NCI-H1092 treated with DMSO at 0.1 percent for 48 hours (cell line): Measurements from ENCODE around the gene MDFI.

Source experiments
- DNase-seq: peaks from one replicate; lab custom pipeline; 2025; lab: John Stamatoyannopoulos, UW

MDFI gene

DNA sequence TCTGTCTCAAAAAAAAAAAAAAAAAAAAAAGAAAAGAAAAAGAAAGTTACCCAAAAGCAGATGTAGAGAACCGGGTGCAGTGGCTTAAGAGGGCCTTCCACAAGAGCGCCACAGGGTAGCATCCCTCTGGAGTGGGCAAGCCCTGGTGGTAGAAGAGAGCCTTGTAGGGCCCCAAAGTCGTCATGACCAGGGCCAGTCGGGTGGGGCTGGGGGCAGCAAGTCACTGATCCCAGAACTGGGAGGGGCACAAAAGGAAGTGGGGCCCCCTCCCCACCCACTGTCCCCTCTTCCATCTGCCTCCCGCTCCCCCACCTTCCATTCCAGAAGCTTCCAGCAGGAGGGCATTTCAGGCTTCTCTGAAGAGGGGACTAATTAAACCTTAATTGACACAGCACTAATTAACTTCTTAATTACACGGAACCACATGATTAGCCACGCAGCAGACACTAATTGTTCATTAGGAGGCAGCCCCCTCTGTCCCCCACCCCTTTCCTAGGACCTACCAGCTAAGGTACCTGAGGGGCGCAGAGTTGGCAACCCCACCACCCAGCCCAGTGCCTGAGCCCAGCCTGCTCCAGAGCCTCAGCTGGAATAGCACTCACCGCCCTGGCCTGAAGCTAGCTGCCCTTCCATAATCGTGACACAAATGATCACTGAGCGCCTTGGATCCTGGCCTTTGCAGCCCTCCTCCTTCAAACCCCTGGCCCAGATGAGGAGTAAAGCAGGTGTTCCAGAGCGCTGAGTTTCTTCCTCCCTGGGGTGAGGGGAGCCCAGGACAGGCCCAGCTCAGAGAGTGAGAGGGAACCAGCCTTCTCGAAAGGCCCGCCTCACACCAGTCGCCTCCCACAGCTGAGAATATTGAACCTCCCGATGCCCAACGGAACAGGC is 34.8 kb downstream of the MDFI start:
- DNase-seq, result no peak

DNA sequence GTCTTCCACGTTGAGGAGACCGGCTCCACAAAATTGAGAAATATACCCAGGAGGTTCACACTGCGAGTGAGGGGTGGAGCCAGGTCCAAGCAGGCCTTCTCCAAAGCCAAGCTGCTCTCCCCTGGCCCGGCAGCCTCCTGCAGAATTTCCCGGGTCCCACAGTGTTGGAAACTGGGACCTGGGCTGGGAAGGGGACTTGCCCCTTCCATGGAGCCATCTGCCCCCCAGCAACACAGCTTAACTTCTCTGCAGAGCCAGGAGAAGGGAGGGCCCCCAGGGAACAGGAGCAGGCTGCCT is 35.4 kb downstream of the MDFI start:
- DNase-seq, result no peak

DNA sequence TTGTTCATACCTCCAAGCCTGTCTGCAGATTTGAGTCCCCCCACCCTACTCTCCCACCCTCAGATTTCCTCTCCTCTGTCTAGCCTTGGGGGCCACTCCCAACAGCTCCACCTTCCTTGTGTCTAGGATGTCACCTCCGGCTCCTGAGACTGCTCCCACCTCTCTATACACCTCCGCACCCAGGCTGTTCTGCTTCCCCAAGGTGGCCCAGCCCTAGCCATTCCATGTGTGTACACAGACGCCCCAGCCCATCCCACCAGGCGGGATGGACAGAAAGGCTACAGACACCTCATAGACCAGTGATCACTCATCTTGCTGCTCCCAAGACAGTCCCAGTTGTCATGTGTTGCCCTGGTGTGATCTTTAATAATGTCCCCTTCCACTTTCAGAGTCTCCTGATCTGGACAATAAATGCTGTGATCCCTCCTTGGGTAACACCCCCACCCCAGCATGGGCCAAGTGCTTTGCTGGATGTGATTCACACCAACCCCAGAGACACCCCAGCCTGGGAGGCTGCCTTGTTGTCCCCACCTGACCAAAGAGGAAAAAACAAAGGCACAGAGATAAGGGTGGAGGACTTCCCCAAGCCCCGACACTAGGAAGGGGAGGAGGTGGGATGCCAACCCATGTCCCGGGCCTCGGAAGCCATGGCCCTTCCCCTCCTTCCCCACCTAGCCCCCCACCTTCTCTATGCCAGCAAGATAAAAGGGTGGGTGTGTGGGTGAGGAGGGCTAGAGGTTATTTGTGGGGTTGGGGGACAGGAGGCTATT is 36.1 kb downstream of the MDFI start:
- no peak for DNase-seq

DNA sequence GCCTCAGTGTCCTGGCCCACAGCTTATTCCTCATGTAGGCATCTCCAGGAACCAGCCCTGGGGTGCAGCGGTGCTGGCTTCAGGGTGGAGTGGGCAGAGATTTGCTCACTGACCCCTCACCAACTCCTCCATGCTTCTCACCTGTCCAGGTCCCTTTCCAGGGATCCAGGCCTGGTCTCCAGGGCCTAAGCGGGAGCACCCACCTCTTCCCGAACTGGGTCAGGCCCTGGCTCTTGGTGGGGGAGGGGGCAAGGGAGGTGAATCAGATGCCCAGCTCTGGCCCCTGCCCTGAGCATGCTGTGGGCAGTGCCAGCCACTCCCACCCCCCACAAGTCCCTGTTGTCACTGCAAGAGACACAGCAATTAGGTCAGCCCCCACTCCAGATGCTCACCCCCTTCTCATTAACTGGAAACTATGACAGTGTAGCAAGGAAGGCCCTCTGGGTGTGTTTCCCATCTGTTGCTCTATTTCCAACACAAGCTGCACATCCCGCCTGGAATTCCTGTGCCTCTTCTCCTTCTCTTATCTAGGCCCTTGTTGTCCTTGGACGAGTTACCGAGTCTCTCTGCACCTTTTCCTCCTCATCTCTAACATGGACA is 37.0 kb downstream of the MDFI start:
- no peak for DNase-seq

DNA sequence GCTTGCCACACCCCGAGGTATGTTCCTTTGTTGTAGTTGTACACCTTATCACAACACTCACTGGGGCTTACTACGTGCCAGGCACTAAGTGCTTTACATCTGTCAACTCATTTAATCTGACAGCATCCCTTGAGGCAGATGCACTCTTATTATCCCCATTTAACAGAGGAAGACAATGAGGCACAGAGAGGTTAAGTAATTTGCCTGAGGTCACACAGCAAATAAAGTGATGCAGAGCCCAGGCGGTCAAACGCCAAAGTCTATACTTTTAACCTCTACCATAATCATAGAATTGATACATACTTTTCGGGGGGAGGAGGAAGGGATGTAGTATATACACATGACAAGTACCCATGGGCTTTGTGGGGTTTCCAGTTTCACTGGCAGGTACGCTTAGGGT is 37.7 kb downstream of the MDFI start:
- no peak for DNase-seq

DNA sequence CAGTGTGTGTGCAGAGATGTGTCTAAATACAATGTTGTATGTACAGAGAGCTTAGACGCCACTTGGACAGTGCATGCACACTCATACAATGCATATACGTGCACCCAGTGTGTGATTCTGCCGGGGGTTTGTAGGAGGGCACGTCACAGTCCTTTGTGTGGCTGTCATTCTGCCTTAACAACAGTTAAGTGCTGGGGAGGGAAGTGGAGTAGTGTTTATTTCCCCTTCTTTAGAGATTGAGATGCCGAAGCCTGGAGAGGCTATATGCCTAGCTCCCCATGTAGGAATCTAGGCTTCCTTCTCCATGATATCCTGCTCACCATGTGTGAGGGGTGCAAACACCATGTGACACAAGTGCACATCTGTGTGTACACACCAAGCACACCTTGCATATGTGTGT is 38.2 kb downstream of the MDFI start:
- no peak for DNase-seq

DNA sequence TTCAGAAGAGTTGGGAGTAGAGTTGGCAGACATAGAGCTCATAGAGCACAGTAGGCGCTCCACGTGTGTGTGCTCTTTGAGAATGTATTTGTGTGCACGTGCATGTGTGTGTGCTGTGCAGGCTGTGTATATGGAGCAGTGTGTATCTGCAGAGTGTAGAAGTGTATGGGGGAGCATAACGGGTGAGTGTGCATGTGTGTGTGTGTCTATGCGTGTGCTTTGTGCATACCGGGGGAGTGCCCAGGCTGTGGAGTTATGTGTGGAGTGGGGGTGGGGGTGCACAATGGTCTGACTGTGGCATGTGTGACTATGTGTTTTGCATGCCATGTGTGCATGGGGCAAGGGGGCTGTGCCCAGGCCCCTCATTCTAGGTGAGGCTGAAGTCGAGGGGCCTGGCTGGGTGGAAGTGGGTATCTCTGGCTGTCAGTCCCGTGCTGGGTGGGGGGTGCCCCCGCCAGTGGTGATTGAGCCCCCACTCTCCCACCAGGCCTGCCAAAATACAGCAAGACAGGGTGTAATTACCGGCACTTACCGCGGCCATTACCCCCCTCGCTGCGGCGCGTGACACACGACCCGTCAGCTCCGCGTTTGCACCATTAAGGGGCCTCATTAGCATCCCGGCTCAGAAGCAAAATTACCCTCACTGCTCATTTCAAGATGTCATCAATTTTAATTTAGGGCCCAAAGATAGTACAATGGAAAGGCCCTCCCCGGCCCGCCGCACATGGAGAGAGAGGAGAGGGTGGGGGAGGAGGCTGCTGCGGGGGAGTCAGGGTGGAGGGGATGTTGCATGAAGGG is 39.1 kb downstream of the MDFI start:
- DNase-seq, result no peak

DNA sequence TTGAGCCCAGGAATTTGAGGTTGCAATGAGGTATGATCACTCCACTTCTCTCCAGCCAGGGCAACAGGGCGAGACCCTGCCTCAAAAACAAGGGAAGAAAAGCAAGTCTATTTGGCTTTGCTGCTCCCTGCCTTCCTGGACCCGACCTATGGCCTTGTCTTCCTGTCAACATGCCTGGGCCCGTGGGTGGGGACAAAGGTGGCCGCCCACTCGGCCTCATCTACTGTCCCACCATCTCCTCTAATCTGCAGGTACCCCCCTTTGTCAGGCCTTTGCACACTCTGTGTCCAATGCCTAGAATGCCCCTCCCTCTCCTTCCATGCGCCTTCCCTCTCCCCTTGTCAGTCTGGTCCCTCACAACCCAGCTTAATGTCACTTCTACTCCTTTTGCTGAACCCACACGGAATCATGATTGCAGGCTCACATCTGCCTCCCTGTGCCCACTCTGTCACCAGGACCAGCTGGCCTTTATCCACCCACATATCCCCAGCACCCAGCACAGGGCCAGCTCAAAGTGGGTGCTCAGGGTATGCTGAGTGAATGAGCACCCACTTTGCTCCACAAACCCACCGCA is 40.3 kb downstream of the MDFI start:
- DNase-seq, result no peak

DNA sequence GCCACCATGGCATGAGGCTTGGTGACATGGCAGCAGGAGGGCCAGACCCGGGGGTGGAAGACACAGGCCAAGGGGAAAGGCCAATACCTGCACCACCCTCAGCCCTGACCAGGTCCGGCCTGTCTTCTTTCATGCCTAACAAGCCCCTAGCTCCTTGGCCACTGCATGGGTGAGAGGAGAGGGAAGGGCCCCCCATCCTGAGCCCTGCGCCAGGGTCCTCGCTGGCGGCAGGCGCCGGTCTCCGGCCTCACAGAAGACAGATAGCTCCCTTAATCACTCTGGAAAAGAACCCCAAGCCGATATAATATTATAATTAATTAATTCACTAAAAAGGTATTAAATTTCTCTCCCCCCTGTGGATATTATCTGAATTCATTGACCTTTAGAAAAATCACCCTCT is 41.4 kb downstream of the MDFI start:
- no peak for DNase-seq

DNA sequence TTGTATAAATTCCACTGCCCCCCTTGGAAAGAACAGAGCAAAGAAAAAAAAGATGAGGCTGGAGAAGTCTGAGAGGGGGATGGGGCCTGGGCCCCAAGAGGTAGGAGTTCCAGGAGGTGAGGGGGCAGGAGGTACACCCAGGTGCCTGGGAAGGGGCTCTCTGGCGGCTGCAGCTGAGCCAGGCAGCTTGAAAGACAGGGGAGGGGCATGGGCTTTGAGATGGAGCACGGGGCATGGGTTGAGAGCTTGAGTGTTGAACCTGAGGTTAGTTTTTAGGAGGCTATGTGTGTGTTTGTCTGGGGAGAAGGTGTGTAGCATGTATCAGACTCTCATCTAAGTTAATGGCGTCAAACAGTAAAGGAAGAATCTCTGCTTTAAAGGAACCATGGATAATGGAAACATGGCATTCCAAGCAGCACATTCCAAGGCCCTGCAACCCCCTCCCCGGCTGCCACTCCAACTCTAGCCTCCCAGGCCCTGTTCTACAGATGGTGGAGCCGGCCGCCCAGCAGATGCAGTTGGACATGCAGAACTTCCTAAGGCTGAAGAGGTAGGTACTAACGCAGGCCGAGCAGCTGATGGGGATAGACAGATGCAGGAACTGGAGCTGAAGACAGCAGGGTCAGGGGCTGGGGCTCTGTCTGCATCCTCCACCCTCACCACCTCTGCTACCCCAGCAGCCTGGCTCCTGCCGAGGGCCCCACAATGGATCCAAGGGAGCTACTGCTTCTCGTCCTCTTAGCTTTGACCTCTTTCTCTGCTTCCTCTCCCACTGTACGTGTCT is 42.1 kb downstream of the MDFI start:
- no peak for DNase-seq

DNA sequence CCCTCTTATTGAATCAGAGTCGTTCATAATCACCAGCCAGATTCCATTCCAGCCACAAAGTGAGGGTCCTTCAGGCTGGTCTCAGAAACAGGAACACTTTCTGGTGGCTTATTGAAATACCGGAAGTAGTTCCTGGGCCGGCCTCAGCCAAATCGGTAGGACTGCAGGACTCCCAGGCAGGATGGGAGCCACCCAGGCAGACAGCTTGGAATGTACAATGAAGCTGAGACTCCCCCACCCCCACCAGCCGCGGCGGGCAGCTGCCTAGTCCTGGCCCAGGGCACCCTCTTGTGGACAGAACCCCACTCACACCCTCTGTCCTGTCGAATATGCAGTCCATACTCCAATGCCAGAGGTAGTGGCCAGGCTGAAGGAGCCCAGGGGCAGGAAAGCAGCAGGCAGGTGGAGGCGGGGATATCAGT is 43.8 kb downstream of the MDFI start:
- peak; percentile 49 for DNase-seq

DNA sequence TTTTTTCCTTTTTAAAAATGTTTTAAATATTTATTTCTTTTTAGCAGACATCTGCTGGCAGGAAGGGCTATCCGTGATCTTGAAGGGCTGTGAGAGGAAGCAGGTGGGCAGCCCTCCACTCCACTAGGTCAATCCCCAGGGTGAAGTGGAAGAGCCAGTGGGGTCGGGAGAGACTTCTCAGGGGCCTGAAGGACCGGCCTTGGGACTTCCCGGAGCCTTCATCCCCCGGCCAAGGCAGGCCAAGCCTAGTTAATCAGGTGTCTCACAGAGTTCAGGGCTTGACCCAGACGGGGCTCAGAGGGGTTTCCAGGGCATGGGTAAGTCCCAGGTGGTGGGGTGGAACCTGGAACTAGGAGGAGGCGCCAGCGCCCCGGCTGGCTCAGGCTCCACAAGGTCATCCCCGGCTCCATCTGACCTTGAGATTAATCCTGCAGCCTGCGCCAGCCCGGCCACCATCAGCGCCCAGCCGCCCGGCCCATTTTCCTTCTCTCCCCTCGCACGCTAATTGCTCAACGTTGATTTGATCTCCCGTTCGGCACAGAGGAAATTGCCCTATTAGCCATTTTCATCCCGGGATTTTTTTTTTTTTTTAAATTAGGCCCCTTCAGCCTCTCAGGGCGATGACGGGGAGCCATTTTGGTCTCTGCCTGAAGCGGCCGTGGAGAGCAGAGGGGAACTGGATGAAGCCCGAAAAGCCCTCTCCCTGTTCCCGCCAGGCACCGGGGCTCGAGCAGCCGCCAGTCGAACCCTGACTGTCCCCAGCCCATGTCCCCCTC is 44.4 kb downstream of the MDFI start:
- no peak for DNase-seq

DNA sequence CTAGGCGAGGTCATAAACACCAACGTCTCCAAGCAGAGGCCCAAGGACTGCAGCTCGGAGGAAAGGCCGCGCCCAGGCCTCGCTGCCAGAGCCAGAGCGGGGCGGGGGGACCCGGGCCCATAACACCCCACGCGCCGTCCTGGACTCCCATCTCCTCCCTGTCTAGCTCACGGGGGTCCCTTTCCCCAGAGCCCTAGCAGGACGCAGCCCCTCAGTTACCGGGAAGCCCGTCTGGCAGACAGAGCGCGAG is 44.9 kb downstream of the MDFI start:
- DNase-seq, result no peak

DNA sequence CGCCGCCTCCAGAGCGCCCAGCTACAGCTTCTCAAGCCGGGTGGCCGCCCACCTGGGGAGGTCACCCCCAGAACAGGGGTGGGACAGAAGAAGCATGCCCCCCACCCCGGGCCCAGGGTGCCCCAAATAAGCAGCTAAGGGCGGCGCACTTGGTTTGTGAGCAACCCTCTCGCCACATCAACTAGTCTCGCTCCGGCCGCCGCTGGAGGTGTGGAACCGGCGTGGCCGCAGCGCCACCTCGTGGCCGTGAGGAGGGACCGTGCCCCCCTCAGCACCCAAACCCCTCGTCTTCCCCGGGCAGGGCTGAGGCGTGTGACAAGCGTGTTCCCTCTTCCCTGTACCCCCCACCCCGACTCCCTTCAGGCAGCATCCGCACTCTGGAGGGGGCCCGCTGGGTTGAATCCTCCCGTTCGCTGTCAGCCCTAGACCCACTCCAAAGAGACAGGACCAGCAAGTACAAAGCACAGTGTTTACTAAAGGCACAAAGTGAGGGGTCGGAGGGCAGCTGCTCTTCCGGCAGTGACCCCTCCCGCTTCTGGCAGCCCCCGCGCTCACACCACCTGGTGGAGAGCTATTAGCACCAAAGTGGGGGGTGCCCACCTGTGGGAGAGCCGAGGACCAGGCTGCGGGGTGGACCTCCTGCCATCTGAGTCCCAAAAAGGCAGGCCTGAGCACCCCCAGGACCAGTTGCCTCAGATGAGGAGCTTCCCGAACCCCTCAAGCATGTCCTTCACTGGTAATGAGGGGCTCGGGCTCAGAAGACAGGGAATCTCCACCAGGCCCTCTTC is 45.4 kb downstream of the MDFI start:
- DNase-seq, result peak; percentile 44

DNA sequence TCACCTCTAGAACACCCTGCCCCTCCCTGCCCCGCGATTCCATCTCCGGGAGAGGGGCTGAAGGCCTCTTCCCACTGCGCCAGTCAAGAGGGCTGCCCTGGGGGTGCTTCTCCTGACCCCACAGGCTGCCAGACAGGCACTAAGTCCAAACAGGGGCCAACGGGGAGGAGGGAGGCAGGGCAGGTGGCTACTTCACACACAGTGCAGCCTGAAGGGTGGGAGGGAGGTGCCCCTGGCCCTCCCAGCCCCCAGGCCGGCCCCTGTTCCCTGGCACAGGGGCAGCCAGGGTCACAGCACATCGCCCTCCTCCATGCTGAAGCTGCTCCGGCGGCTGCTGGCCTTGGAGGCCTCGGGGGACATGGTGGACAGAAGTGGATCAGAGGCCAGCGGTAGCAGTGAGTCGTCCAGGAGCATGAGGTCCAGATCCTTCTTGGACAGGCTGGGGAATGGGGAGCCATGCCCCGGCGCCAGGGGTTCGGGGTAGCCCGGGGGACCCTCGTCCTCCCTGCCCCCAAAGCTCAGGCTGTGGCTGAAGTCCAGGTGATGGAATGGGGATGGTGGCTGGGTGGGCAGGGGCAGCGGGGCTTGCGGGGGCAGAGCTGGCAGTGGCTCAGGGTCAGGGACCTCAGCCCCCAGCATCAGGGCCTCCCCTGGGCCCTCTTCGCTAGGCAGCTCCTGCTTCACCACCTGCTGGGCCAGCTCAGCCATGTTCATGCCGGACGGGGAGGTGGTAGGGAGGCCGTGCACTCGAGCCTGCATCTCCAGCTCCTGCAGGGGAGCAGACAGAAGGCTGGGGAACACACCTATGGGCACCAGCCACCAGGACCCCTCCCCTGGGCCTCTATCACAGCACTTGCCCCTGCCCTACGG is 46.3 kb downstream of the MDFI start:
- DNase-seq, result no peak

DNA sequence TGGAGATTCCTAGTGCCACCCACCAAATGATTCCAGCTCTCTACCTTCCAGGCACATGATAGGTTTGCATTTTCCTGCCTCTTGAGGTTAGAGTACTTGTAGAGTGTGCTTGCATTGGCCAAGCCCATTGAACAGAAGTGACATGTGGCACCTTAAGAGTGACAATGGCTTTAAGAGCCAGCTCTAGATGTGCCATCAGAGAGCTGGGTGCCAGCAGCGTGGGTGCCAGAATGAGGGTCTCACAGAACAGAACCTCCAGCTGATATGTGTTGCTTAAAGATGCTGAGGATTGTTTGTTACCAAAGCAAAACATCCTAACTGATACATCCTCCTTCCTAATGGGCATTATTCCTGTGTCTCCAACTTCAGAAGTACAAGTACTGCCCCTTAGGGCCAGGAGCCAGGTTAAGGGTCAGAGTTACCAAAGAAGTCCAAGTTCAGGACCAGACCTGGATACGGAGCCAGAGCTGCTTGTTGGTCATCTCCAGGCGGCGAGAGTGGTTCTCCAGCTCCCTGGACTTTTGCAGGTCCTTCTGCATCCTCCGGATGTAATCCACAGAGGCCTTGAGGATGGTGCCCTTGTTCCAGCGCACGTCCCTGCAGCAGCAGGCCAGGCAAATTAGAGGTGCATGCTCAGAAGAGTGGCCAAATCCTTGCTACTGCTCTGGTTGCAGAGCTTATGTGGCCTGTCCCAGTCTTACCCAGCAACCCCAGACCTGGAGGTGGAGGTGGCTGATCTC is 47.5 kb downstream of the MDFI start:
- DNase-seq, result no peak

DNA sequence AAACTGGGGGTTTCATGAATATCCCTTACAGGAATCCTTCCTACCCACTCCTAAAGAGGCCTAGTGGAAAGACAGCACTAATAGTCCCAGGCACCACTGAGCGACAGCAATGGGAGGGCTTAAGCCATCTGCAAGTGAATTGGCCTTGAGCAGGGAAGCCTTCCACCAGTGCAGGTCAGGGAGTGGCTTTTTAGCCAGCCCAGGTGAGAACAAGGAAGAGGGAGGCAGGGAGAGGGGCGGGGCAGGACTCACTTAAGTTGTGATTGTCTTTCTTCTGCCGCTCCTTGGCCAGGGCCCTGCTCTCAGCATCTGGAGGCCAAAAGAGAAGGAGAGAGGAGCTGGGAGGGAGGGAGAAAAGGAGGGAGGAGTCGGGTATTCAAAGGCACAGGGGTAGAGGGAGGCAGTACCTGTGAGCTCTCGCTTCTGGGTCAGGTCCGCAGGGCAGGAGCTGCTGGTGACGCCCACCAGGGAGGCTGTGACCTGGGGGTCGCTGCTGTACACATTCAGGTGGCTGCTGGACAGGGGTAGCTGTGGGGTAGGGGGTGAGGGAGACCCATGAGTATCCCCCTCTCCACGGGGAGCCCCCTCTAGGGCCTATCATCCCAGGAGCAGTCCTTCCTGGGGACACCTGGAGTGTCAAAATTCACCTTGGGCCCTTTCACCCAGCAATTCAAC is 49.4 kb downstream of the MDFI start:
- no peak for DNase-seq
